Fibroblast of lung (primary cell): ENCODE data around the gene TBC1D19.

ENCODE experiments used
- CTCF ChIP-seq, 2 donors: IDR thresholded peaks in 1 of 2; conservative IDR thresholded peaks in 1 of 2; 1 replicate in 1 of 2; 2 replicates in 1 of 2; pipeline ENCODE4 v1.5.1; 2011 to 2012; ENCODE audit warnings: low read length in 2 of 2, control low read depth in 1 of 2, inconsistent platforms in 1 of 2, low read depth in 1 of 2, mild to moderate bottlenecking in 1 of 2
- EZH2 ChIP-seq: IDR thresholded peaks from 2 replicates; pipeline ENCODE4 v1.5.1; 2012; ENCODE audit warnings: low read length, control low read depth, mild to moderate bottlenecking; ENCODE audit errors: missing control alignments

DNA sequence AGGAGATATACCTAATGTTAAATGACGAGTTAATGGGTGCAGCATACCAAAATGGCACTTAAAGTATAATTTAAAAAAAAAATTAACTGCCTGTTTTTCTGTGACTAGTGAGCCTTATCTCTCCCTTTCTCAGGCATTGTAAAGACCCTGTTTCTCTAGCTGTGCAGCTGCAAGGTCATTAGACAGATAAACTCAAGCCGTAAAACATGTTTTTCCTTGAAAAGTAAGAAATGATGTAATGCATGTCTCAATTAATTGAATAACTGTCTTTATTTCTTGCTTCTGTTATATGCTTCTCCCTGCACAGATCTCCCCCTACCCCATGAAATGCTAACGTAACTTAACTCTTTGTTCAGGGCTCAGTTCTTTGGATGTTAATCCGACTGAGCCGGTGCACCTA, 10.5 kb downstream of the TBC1D19 start:
- TF ChIP-seq EZH2 (no peak), CTCF (conservative IDR thresholded peaks at IDR 0.05 in 1 of 2, IDR thresholded peaks at IDR 0.05 in 1 of 2; ENCODE audit: low read depth in 1 of 2, low read length in 2 of 2) (no peak)
